Measurements from ENCODE around the gene TBATA.

DNA sequence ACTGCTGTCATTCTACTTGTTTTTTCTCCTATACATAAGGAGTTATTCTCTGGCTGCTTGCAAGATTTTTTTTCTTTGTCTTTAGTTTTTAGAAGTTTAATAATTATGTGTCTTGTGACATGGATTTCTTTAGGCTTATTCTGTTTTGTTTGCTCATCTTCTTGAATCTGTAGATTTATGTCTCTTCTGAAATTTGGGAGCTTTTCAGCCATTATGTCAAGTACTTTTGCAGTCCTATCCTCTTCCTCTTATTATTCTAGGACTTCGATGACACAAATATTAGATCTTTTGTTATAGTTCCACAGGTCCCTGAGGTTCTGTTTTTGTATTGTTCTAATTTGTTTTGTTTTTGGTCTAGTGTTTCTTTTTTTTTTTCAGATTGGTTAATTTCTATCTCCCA lies 16.7 kb upstream of the TBATA start:
- TF ChIP-seq SIN3A (IDR thresholded peaks at IDR 0.05; ENCODE audit: borderline replicate concordance, insufficient read depth, low read length): no peak
- TF ChIP-seq TAF1 (IDR thresholded peaks at IDR 0.05; ENCODE audit: borderline replicate concordance, insufficient read depth, low read length): no peak
- TF ChIP-seq POLR2AphosphoS5 (IDR thresholded peaks at IDR 0.05; ENCODE audit: low read depth, low read length): no peak
- TF ChIP-seq, protein P1, sequence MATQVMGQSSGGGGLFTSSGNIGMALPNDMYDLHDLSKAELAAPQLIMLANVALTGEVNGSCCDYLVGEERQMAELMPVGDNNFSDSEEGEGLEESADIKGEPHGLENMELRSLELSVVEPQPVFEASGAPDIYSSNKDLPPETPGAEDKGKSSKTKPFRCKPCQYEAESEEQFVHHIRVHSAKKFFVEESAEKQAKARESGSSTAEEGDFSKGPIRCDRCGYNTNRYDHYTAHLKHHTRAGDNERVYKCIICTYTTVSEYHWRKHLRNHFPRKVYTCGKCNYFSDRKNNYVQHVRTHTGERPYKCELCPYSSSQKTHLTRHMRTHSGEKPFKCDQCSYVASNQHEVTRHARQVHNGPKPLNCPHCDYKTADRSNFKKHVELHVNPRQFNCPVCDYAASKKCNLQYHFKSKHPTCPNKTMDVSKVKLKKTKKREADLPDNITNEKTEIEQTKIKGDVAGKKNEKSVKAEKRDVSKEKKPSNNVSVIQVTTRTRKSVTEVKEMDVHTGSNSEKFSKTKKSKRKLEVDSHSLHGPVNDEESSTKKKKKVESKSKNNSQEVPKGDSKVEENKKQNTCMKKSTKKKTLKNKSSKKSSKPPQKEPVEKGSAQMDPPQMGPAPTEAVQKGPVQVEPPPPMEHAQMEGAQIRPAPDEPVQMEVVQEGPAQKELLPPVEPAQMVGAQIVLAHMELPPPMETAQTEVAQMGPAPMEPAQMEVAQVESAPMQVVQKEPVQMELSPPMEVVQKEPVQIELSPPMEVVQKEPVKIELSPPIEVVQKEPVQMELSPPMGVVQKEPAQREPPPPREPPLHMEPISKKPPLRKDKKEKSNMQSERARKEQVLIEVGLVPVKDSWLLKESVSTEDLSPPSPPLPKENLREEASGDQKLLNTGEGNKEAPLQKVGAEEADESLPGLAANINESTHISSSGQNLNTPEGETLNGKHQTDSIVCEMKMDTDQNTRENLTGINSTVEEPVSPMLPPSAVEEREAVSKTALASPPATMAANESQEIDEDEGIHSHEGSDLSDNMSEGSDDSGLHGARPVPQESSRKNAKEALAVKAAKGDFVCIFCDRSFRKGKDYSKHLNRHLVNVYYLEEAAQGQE (IDR thresholded peaks at IDR 0.05; ENCODE audit: insufficient read depth in 1 of 2, low read depth in 2 of 2, low read length in 2 of 2): no peak

Measured in PFSK-1 (cell line).